ENCODE results near the gene ZBTB32.
"Not testable (repeated sequence)": the region's sequence is repeated elsewhere in the genome, so short reads cannot be mapped to it uniquely, and the experiment has no call there.

ZBTB32 gene, protein sequence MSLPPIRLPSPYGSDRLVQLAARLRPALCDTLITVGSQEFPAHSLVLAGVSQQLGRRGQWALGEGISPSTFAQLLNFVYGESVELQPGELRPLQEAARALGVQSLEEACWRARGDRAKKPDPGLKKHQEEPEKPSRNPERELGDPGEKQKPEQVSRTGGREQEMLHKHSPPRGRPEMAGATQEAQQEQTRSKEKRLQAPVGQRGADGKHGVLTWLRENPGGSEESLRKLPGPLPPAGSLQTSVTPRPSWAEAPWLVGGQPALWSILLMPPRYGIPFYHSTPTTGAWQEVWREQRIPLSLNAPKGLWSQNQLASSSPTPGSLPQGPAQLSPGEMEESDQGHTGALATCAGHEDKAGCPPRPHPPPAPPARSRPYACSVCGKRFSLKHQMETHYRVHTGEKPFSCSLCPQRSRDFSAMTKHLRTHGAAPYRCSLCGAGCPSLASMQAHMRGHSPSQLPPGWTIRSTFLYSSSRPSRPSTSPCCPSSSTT

DNA sequence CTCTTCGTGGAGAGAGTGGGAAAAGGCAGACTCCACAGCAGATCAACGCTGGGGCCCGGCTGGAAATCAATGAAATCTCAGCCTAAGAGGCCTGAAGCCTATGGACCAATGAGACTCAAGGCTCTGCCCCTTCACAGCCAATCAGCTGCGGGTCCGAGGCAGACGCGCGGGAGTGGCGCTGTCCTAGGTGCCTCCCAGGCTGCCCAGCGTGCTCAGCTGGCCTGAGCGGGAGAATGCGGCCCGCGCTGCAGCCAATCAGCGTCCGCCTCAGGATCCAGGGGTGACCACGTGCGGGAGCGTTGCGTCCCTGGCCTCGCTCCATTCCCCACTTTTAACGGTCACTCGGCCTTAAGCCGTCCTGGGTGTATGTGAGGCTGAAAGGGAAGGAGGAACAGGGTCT is at the start of gene ZBTB32:
TSS of gene ZBTB32 (plus strand) at position 341 of the 400 bp plus-strand sequence. CDS start 10,069 bp downstream, outside the sequence.
- no peak for FAIRE-seq

DNA sequence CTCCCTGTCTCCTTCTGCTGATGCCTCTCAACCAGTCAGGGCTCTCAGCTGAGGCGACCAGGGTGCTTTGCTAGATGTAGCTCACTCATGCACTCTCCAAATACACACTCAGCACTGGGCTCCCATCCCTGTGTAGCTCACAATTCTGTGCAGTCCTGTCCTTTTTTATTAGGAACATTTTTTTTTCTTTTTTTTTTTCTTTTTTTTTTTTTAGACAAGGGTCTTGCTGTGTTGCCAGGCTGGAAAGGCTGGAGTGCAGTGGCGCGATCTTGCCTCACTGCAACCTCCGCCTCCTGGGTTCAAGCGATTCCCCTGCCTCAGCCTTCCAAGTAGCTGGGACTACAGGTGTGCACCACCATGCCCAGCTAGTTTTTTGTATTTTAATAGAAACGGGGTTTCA is 49.5 kb upstream of the ZBTB32 start:
- not testable (repeated sequence) for FAIRE-seq

DNA sequence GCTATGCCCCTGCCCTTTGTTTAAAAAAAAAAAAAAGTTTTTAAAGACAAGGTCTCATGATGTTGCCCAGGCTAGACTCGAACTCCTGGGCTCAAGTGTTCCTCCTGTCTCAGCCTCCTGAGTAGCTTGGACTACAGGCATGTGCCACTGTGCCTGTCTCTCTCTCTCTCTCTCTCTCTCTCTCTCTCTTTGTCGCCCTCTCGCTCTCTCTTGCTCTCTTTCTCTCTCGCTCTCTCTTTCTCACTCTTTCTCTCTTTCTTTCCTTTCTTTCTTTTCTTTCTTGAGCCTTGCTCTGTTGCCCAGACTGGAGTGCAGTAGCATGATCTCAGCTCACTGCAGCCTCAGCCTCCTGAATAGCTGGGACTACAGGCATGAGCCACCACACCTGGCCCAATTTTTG is 48.8 kb upstream of the ZBTB32 start:
- FAIRE-seq, result no peak

DNA sequence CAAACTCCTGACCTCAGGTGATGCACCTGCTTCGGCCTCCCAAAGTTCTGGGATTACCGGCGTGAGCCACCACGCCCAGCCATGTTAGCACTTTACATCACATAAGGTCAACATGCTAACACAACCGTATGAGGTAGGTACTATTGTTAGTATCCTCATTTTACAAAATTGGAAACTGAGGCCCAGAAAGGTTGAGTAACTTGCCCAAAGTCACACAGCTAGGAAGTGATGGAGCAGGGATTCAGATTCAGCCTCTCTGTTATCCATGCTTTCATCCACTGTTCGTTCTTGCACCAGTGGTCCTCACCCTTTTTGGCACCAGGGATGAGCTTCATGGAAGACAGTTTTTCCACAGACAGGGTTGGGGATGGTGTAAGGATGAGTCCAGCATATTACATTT is 47.7 kb upstream of the ZBTB32 start:
- no peak for FAIRE-seq

DNA sequence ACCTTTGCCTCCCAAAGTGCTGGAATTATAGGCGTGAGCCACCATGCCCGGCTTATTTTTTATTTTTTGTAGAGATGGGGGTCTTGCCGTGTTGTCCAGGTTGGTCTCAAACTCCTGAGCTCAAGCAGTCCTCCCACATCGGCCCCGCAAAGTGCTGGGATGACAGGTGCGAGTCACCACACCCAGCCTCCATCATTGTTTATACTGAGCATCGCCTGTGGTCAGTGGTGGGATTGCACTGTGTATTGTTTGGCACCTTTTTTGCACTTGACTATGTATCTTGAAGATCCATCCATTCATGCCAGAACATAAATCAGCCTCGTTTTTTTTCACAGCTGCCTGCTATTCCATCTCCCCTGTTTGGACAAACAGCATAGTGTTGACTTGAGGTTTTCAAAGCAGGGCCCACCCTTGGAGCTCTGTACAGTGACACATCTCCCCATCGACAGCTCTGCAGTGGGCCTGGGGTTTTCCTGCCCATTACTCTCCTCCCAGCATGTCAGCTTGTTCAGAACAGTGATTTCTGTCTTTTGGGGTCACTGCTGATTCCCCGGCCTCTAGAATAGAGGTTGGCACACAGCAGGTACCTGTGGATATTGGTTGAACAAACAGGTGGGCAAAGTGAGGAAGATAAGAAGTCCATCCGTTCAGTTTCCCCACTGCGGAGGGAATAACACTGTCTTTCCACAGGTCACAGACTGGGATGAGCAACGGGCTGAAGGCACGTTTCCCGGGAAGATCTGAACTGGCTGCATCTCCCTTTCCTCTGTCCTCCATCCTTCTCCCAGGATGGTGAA is 46.3 kb upstream of the ZBTB32 start:
- no peak for FAIRE-seq

GRCh38 chr19:35661995-35662340 is 42.4 kb upstream of the ZBTB32 start:
- FAIRE-seq, result no peak

DNA sequence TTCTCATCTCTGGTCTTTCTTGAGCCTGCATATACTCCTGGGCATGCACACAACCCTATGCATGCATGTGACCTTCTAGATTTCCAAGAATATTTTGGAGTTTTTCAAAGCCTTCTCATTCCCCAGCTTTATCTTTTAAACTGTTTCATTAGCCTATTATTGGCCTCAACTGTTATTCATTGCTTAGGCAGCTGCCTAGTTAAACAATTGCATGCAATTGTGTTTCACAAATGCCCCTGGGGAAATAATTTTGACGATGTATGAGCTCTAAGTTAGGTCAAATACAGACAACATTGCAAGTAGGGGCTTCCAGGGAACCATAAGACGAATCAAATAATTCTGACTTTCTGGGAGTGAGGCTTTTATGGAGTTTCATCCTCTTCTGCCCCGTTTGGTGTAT is 40.4 kb upstream of the ZBTB32 start:
- no peak for FAIRE-seq

DNA sequence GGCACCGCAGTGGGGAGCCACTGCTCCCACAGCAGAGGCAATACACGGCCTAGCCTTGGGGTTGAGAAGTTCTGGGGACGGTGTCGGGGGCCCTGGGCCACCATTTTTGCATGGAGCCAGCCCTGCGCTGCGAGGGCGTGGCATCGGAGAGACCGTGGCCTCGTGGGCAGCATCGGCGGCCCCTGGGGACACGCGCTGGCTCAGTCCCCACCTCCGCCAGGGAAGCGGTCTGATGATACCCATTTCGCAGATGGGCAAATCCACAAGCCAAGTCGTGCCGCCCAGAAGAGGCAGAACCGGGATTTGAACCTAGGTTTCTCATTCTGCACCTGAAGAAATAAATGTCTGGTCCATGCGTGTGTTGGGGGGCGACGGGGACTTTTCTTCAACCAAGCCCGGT is 39.2 kb upstream of the ZBTB32 start:
- no peak for FAIRE-seq

DNA sequence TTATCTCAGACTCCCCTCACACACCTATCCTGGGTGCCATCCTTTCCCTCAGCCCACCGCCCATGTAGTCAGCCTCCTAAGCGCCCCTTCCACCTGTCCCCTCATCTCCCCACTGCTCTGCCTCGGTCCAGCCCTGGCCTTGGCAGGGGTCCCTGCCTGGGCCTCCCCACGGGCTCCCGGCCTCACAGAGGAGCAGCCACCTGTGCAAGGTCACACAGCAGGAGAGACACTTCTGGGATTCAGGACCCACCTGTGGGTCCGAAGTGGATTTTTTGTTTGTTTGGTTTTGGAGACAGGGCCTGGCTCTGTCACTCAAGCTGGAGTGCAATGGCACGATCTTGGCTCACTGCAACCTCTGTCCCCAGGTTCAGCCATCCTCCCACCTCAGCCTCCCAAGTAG is 38.8 kb upstream of the ZBTB32 start:
- no peak for FAIRE-seq

- FAIRE-seq, result no peak
Observed at GRCh38 chr19:35666251-35666913, 38.0 kb upstream of the ZBTB32 start, which contains the start of gene UPK1A. Gene UPK1A (plus strand): TSS chr19:35666517. CDS start chr19:35666813, 296 bp downstream.

DNA sequence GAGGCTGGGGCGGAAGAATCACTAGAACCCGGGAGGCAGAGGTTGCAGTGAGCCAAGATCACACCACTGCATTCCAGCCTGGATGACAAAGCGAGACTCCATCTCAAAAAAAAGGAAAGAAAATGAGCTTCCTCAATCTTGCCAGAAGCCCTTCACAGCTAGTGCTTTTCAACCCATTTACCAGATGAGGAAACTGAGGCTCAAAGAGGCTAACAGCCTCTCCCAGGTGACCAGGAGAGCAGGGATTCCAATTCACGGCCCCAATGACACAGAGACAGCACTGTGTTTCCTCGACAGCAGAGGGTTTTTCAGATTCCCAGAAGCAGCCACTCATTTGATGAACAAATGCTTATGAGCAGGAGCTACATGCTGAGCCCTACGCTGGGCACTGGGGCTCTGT is 34.8 kb upstream of the ZBTB32 start:
- no peak for FAIRE-seq

- no peak for FAIRE-seq
Observed at GRCh38 chr19:35669974-35670373, 34.4 kb upstream of the ZBTB32 start.

GRCh38 chr19:35670686-35671085 is 33.7 kb upstream of the ZBTB32 start:
- no peak for FAIRE-seq

GRCh38 chr19:35671818-35672217 is 32.5 kb upstream of the ZBTB32 start:
- no peak for FAIRE-seq

GRCh38 chr19:35673121-35673804 is 31.1 kb upstream of the ZBTB32 start:
- FAIRE-seq, result peak; percentile 27

DNA sequence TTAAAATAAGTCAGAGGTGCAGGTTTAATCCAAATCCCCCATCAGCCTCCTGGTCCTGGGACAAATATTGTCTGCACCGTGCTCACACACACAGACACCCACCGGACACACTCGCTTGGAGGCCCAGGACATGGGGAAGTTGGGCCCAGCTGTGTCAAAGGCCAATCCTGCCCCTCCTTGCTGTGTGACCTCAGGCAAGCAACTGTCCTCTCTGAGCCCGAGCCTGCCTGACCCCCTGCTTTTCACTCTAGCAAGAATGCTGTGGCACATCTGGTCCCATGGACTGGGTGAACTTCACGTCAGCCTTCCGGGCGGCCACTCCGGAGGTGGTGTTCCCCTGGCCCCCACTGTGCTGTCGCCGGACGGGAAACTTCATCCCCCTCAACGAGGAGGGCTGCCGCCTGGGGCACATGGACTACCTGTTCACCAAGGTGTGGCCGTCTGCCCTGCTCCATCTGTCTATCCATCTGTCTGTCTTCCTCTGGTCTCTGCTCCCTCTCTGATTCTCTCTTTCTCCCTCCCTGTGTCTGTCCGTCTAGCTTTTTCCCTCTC is 28.7 kb upstream of the ZBTB32 start:
- FAIRE-seq, result no peak

DNA sequence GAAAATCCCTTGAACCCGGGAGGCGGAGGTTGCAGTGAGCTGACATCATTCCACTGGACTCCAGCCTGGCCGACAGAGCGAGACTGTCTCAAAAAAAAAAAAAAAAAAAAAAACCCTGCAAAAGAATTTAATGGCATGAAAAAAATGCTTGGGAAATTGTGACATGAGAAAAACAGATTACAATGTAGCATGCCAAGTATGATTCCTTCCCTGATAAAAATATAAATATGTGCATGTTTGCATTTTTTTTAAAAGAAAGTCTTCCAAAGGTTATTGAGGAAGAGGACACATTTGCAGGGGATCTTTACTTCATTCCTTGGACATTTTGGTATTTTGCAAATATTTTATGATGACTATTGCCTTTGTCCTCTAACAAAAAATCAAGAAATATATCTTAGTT is 14.5 kb upstream of the ZBTB32 start:
- no peak for FAIRE-seq

- FAIRE-seq, result not testable (repeated sequence)
Observed at GRCh38 chr19:35691106-35691505, 13.3 kb upstream of the ZBTB32 start.

DNA sequence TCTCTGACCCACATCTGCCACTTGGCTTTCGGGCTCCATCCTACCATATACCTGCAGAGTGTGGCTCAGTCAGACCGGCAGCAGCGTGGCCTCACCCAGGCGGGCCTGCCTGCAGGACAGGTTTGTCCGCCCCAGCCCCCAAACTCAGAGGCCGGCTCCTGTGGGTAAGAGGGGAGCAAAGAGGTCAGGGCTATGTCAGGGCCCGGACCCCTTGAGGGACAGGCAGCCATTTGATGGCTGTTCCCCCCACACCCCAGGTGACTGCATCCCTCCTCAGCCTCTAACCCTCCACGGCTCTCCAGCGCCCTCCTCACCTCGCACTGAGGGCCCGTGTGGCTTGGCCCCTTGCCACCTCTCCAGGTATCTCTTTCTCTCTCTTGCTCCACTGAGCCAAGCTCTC is 12.3 kb upstream of the ZBTB32 start:
- FAIRE-seq, result no peak

- no peak for FAIRE-seq
Observed at GRCh38 chr19:35693422-35693821, 10.9 kb upstream of the ZBTB32 start.

DNA sequence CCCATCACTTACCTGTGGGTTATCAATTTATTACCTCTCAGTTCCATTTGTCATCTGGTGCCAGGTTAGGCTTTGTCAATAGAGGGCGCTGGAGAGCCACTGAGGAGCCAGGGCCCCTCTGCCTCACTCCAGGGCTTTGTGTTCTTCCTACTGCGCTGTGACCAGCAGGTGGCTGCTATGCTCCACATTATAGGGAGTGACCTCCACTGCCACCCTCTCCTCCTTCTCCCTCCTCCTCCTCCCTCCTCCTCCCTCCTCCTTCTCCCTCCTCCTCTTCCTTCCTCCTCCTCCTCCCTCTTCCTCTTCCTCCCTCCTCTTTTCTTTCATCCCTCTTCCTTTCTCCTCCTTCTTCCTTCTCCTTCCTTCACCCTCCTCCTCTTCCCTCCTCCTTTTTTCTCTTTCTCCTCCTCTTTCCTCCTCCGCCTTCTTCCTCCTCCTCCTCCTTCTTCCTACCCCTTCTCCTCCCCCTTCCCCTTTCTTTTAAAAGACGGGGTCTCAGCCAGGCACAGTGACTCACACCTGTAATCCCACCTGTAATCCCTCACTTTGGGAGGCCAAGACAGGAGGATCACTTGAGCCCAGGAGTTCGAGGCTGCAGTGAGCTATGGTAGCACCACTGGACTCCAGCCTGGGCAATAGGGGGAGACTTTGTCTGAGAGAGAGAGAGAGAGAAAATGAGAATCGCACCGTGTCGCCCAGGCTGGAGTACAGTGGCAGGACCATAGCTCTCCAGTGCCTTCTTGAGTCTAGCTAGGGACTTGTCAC is 10.3 kb upstream of the ZBTB32 start:
- FAIRE-seq, result peak; percentile 57

Data from A204.1 (cell line).